ENCODE results near the gene JMJD1C.

Gene JMJD1C

GRCh38 chr10:63437116-63437949, 28.4 kb downstream of the JMJD1C start:
- no peak for DNase-seq (ENCODE audit: low read depth, low spot score)

GRCh38 chr10:63436225-63436624, 29.6 kb downstream of the JMJD1C start:
- no peak for DNase-seq (ENCODE audit: low read depth, low spot score)

GRCh38 chr10:63434866-63435854, 30.6 kb downstream of the JMJD1C start:
- no peak for DNase-seq (ENCODE audit: low read depth, low spot score)

- no peak for DNase-seq (ENCODE audit: low read depth, low spot score)
Observed at GRCh38 chr10:63431962-63432797, 33.6 kb downstream of the JMJD1C start.

GRCh38 chr10:63430999-63431356, 34.8 kb downstream of the JMJD1C start:
- DNase-seq (ENCODE audit: low read depth, low spot score) = no peak

- DNase-seq (ENCODE audit: low read depth, low spot score) = no peak
Observed at GRCh38 chr10:63430091-63430998, 35.4 kb downstream of the JMJD1C start.

GRCh38 chr10:63429281-63429680, 36.5 kb downstream of the JMJD1C start:
- no peak for DNase-seq (ENCODE audit: low read depth, low spot score)

GRCh38 chr10:63427013-63427412, 38.8 kb downstream of the JMJD1C start:
- no peak for DNase-seq (ENCODE audit: low read depth, low spot score)

- no peak for DNase-seq (ENCODE audit: low read depth, low spot score)
Observed at GRCh38 chr10:63425512-63425911, 40.3 kb downstream of the JMJD1C start.

GRCh38 chr10:63424576-63424975, 41.2 kb downstream of the JMJD1C start:
- no peak for DNase-seq (ENCODE audit: low read depth, low spot score)

GRCh38 chr10:63423494-63423893, 42.3 kb downstream of the JMJD1C start:
- no peak for DNase-seq (ENCODE audit: low read depth, low spot score)

- DNase-seq (ENCODE audit: low read depth, low spot score) = no peak
Observed at GRCh38 chr10:63421591-63421990, 44.2 kb downstream of the JMJD1C start.

- no peak for DNase-seq (ENCODE audit: low read depth, low spot score)
Observed at GRCh38 chr10:63416376-63416775, 49.4 kb downstream of the JMJD1C start.

GRCh38 chr10:63415640-63416244, 50.0 kb downstream of the JMJD1C start:
- DNase-seq (ENCODE audit: low read depth, low spot score) = no peak

- DNase-seq (ENCODE audit: low read depth, low spot score) = no peak
Observed at GRCh38 chr10:63414481-63415260, 51.1 kb downstream of the JMJD1C start.

- no peak for DNase-seq (ENCODE audit: low read depth, low spot score)
Observed at GRCh38 chr10:63413429-63413828, 52.3 kb downstream of the JMJD1C start.

GRCh38 chr10:63412304-63412703, 53.5 kb downstream of the JMJD1C start:
- DNase-seq (ENCODE audit: low read depth, low spot score) = no peak

- no peak for DNase-seq (ENCODE audit: low read depth, low spot score)
Observed at GRCh38 chr10:63410633-63411032, 55.1 kb downstream of the JMJD1C start.

- no peak for DNase-seq (ENCODE audit: low read depth, low spot score)
Observed at GRCh38 chr10:63409465-63410027, 56.2 kb downstream of the JMJD1C start.
